Lower lobe of right lung (tissue), 2 donors: ENCODE measurements around the gene PCGF3. TPM values are rescaled to one million over a fixed set of nuclear protein-coding genes. Genes with fewer than 3 reads are reported as not detected.

Experiments used
- ATAC-seq, 2 donors: fragments of 200-7000 bp; cut with Tn5 transposase; one replicate each; pipeline ENCODE4 v1.9.1; 2020 to 2022; ENCODE audit warnings: mild to moderate bottlenecking in 2 of 2, moderate library complexity in 2 of 2
- DNase-seq: peaks from one replicate; pipeline ENCODE4 v3.0.0-alpha.2; 2020
- H3K27ac ChIP-seq: fragments of 200-600 bp; one replicate; pipeline ENCODE4 v1.8.0; 2022
- H3K27me3 ChIP-seq: fragments of 200-600 bp; one replicate; pipeline ENCODE4 v1.8.0; 2022; ENCODE audit warnings: low read depth
- H3K36me3 ChIP-seq: fragments of 200-600 bp; one replicate; pipeline ENCODE4 v1.8.0; 2022; ENCODE audit warnings: mild to moderate bottlenecking
- H3K4me1 ChIP-seq: fragments of 200-600 bp; one replicate; pipeline ENCODE4 v1.8.0; 2022
- H3K4me3 ChIP-seq: fragments of 200-600 bp; one replicate; pipeline ENCODE4 v1.8.0; 2022; ENCODE audit warnings: mild to moderate bottlenecking
- H3K9me3 ChIP-seq: fragments of 200-600 bp; one replicate; pipeline ENCODE4 v1.8.0; 2022
- intact Hi-C: fragments of 100-400 bp; cut with DNase I; formaldehyde crosslinking; loops from one replicate; pipeline ENCODE4 v1.11.0; 2022
- total RNA-seq: library from RNA; stranded (reverse); fragmentation: NEBNext Ultra II Directional; extraction: Animal tissue kit (Norgen Biotek cat#: 25700); gene quantifications from one replicate; pipeline ENCODE4 v1.2.1, GENCODE V29; 2021
- TF ChIP-seq, protein P1 (sequence below): fragments of 200-600 bp; IDR thresholded peaks from one replicate; pipeline ENCODE4 v1.8.0; 2022; ENCODE audit warnings: antibody characterized with exemption, mild to moderate bottlenecking
- donor health status: DM: no; HTN: yes; CAD: no; lungs with severe emphysema.

The PCGF3 gene
- total RNA-seq, 1 donor from 2014 or later, result 44.8 TPM

DNA sequence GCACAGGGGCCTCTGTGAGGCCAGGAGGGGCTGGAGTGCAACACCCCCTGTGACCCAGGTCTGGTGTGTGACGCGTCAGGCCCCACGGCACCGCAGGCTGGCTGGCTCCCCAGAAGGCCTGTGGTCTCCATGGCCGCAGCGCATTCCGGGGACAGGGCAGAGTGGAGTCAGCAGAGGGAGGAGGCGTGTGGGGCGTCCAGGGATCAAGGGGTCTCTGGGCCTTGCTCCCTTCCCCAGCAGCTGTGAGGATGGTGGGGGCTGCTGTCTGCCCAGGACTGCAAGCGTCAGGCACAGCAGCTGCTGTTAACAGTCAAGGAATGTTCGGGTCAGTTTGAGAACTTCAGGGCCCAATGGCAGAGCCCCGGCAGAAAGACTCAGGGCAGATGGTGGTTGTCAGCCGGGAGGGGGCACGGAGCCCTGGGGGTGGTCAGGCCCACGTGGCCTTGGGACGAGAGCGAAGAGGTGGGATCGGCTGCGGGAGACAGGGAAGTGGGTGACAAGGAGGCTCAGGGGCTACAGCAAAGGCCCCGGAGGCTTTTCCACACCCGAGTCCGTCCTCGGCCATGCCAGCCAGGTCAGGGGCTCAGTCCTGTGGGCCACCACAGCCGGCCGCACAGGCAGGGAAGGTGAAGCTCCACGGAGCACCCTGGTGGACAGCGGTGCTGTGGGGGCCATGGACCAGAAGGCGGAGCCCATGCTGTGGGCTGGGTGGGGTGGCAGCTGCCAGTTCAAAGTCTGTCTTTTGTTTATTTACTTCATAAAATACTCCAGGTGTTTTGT is 18.3 kb downstream of the PCGF3 start:
- TF ChIP-seq, protein P1, sequence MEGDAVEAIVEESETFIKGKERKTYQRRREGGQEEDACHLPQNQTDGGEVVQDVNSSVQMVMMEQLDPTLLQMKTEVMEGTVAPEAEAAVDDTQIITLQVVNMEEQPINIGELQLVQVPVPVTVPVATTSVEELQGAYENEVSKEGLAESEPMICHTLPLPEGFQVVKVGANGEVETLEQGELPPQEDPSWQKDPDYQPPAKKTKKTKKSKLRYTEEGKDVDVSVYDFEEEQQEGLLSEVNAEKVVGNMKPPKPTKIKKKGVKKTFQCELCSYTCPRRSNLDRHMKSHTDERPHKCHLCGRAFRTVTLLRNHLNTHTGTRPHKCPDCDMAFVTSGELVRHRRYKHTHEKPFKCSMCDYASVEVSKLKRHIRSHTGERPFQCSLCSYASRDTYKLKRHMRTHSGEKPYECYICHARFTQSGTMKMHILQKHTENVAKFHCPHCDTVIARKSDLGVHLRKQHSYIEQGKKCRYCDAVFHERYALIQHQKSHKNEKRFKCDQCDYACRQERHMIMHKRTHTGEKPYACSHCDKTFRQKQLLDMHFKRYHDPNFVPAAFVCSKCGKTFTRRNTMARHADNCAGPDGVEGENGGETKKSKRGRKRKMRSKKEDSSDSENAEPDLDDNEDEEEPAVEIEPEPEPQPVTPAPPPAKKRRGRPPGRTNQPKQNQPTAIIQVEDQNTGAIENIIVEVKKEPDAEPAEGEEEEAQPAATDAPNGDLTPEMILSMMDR, result no peak
- H3K27me3 ChIP-seq, result no peaks in the 10 kb centered on the region
- H3K4me1 ChIP-seq, result peaks cover 23% of the 10 kb centered on the region
- ATAC-seq, result peak in 1 of 2 donors; percentile 29
- no peak overlapping the region for H3K4me3 ChIP-seq
- peak overlapping the region; percentile 18 for H3K27ac ChIP-seq
- no peak for DNase-seq
- no peaks in the 10 kb centered on the region for H3K9me3 ChIP-seq
- intact Hi-C loops, result no loop called here
- H3K36me3 ChIP-seq, result peaks cover 11% of the 10 kb centered on the region

DNA sequence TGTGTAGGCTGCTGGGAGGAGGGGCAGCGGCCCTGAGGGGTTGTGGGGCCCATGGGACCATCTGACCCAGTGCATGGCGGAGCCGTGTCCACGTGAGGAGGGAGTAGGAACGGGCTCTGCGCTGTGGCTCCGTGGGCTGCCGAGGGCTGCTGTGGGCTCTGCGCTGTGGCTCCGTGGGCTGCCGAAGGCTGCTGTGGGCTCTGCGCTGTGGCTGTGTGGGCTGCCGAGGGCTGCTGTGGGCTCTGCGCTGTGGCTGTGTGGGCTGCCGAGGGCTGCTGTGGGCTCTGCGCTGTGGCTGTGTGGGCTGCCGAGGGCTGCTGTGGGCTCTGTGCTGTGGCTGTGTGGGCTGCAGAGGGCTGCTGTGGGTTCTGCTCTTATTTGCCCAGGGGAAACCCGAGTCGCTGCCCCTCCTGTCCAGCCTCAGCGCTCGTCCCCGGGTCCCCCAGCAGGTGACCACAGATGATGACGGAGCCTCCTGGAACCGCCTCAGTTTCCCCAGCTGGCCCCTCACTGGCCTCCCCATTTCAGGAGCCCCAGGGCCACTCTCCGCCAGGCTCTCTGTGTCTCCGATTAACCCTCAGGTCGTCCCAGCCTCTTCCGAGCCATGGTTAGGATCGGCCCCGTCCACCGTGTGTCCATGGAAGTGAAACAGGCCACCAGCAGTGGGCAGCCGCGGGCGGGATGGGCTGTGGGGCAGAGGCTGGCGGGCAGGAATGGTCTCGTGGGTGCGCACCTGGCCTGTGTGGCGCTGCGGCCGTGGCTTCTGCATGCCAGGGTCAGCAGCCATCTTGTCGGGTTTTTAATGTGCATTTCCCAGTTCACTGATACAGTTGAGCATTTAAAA is 20.0 kb downstream of the PCGF3 start:
- Histone ChIP-seq H3K27ac (no peak overlapping the region), H3K9me3 (no peaks in the 10 kb centered on the region), H3K4me1 (peaks cover 23% of the 10 kb centered on the region), H3K36me3 (peaks cover 25% of the 10 kb centered on the region), H3K27me3 (no peaks in the 10 kb centered on the region), H3K4me3 (no peak overlapping the region)
- intact Hi-C loops, result no loop called here
- ATAC-seq (no peak), DNase-seq (no peak)
- TF ChIP-seq, protein P1, result no peak

DNA sequence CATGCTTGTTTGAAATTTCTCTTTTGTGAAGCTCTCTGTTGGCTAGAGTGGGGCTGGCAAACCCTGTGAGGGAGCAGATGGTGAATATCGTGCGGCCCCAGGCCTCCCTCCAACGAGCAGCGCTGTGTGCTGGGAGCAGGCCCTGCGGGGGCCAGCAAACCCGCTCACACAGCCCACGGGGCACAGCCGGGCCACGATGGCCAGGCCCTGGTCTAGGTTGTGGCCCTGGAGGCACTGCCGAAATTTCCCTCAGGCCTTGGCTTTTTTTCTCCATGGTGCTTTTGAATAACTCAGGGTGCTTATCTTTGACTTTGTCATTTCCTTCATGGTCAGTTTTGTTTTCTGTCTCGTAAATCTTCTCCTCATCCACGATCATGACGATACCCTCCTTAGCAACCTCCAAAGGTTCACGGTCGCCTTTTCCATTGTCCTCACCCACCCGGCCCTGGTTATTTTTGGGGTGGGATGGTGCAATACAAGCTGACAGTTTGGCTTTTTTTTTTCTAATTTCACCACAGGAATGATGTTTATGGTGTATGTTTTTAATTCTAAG is 20.7 kb downstream of the PCGF3 start:
- ATAC-seq, result peak in 1 of 2 donors; percentile 13
- intact Hi-C loops, result no loop called here
- Histone ChIP-seq H3K9me3 (no peaks in the 10 kb centered on the region), H3K27ac (no peak overlapping the region), H3K4me1 (peaks cover 17% of the 10 kb centered on the region), H3K4me3 (no peak overlapping the region), H3K36me3 (peaks cover 32% of the 10 kb centered on the region), H3K27me3 (no peaks in the 10 kb centered on the region)
- TF ChIP-seq, protein P1, result no peak
- no peak for DNase-seq

DNA sequence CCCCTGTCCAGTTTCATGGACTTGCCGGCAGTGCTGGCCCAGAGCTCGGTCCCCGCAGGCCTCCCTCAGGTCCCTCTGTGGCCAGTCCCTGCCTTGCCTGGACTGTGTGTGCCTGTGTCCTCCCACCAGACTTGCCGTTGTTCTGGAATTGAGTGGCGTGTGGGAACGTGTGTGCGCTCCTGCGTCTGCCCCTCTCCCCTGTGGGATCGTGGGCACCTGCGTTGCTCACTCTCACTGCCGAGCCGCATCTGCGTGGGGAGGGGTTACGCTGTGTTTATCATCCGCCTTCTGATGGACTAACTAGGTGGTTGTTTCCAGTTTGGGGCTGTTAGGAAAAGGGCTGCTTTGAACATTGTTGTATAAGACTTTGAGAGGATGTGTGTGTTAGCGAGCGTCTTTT is 21.2 kb downstream of the PCGF3 start:
- DNase-seq, result no peak
- no peak overlapping the region for H3K4me3 ChIP-seq
- no peak overlapping the region for H3K27ac ChIP-seq
- H3K27me3 ChIP-seq, result no peaks in the 10 kb centered on the region
- H3K9me3 ChIP-seq, result no peaks in the 10 kb centered on the region
- no peak for ATAC-seq
- H3K4me1 ChIP-seq, result peaks cover 16% of the 10 kb centered on the region
- TF ChIP-seq, protein P1, result no peak
- peaks cover 32% of the 10 kb centered on the region for H3K36me3 ChIP-seq
- intact Hi-C loops, result no loop called here

DNA sequence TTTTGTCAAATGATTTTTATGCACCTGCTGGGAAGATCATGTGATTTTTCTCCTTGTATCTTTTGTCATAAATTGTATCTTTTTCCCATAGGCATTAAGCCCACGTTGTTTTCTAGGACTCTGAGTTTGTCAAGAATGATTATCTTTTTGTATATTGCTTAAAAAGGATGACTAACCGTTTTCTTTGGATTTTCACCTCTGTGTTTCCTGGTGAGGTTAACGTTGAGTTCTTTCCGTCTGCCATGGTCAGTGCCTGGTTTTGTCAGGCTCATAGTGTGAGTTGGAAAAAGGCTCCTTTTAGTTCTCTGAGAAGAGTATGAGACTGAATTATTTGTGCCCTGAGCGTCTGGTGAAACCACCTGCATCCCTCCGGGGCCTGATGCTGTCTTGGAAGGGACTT is 21.9 kb downstream of the PCGF3 start:
- ATAC-seq, result no peak
- H3K9me3 ChIP-seq, result no peaks in the 10 kb centered on the region
- TF ChIP-seq, protein P1, result no peak
- intact Hi-C loops, result no loop called here
- peaks cover 32% of the 10 kb centered on the region for H3K36me3 ChIP-seq
- H3K27me3 ChIP-seq, result no peaks in the 10 kb centered on the region
- DNase-seq, result no peak
- no peak overlapping the region for H3K27ac ChIP-seq
- H3K4me1 ChIP-seq, result peaks cover 16% of the 10 kb centered on the region
- H3K4me3 ChIP-seq, result no peak overlapping the region
